Activated CD4-positive, alpha-beta T cell treated with anti-CD3 and anti-CD28 coated beads, Interleukin-2, amount 10 ng/mL, durations not matched to agents 24 days and 14 days (primary cell): ENCODE measurements around the gene IL12RB1. TPM values are rescaled to one million over a fixed set of nuclear protein-coding genes. Genes with fewer than 3 reads are reported as not detected.
A peak's percentile ranks its signal among the peaks of the same experiment; 100 is the strongest.

Experiments used
- DNase-seq: peaks from one replicate; pipeline ENCODE4 v3.0.0; 2022
- H3K27ac Mint-ChIP-seq: one replicate; pipeline ENCODE4 v1.8.0; 2022; ENCODE audit warnings: mild to moderate bottlenecking, mixed read lengths
- H3K27me3 Mint-ChIP-seq: one replicate; pipeline ENCODE4 v1.8.0; 2022; ENCODE audit warnings: mixed read lengths
- H3K36me3 Mint-ChIP-seq: one replicate; pipeline ENCODE4 v1.8.0; 2022; ENCODE audit warnings: low read depth, mild to moderate bottlenecking, mixed read lengths
- H3K4me1 Mint-ChIP-seq: one replicate; pipeline ENCODE4 v1.8.0; 2021; ENCODE audit warnings: mixed read lengths
- H3K4me3 Mint-ChIP-seq: one replicate; pipeline ENCODE4 v1.8.0; 2022; ENCODE audit warnings: mild to moderate bottlenecking, moderate library complexity, mixed read lengths
- H3K9me3 Mint-ChIP-seq: one replicate; pipeline ENCODE4 v1.8.0; 2021; ENCODE audit warnings: mixed read lengths
- intact Hi-C: fragments of 100-400 bp; cut with micrococcal nuclease; formaldehyde crosslinking; loops from one replicate; pipeline ENCODE4 v1.15.1; 2023
- total RNA-seq: library from RNA; stranded (reverse); gene quantifications from 2 replicates; pipeline ENCODE4 v1.2.3, GENCODE V29; 2022

IL12RB1 gene
- total RNA-seq, 1 donor from 2014 or later, result 38.8 TPM

- intact Hi-C loops, result no loop called here
- Mint-ChIP-seq H3K9me3 (no peaks in the 10 kb centered on the region), H3K4me1 (peaks cover 9% of the 10 kb centered on the region)
Observed at GRCh38 chr19:18060472-18060871, 26.3 kb downstream of the IL12RB1 start.

GRCh38 chr19:18059902-18060301 lies 26.8 kb downstream of the IL12RB1 start:
- H3K4me3 Mint-ChIP-seq, result no peak overlapping the region
- H3K27me3 Mint-ChIP-seq, result no peaks in the 10 kb centered on the region
- no peak overlapping the region for H3K27ac Mint-ChIP-seq
- intact Hi-C loops, result loop anchor here (2.0 kb wide), 2 partner anchors 15 to 121 kb away; no protein-coding TSS in a partner anchor
- peaks cover 9% of the 10 kb centered on the region for H3K4me1 Mint-ChIP-seq
- H3K9me3 Mint-ChIP-seq, result no peaks in the 10 kb centered on the region
- peaks cover 29% of the 10 kb centered on the region for H3K36me3 Mint-ChIP-seq
- DNase-seq, result no peak

More at GRCh38 chr19:18060472-18060871, 26.3 kb downstream of the IL12RB1 start:
- peaks cover 33% of the 10 kb centered on the region for H3K36me3 Mint-ChIP-seq
- H3K27ac Mint-ChIP-seq, result no peak overlapping the region
- no peak for DNase-seq
- no peak overlapping the region for H3K4me3 Mint-ChIP-seq
- no peaks in the 10 kb centered on the region for H3K27me3 Mint-ChIP-seq

GRCh38 chr19:18059297-18059696 lies 27.4 kb downstream of the IL12RB1 start:
- peak; percentile 60 for DNase-seq
- H3K4me3 Mint-ChIP-seq, result no peak overlapping the region
- H3K36me3 Mint-ChIP-seq, result peaks cover 24% of the 10 kb centered on the region
- peaks cover 9% of the 10 kb centered on the region for H3K4me1 Mint-ChIP-seq
- intact Hi-C loops, result loop anchor here (2.0 kb wide), 2 partner anchors 14 to 120 kb away; no protein-coding TSS in a partner anchor
- H3K27ac Mint-ChIP-seq, result no peak overlapping the region
- H3K9me3 Mint-ChIP-seq, result no peaks in the 10 kb centered on the region
- no peaks in the 10 kb centered on the region for H3K27me3 Mint-ChIP-seq

GRCh38 chr19:18058208-18059009 lies 28.3 kb downstream of the IL12RB1 start:
- peak overlapping the region; percentile 75 for H3K27ac Mint-ChIP-seq

GRCh38 chr19:18057557-18057956 lies 29.2 kb downstream of the IL12RB1 start:
- Mint-ChIP-seq H3K4me1 (peaks cover 14% of the 10 kb centered on the region), H3K36me3 (peaks cover 22% of the 10 kb centered on the region), H3K9me3 (no peaks in the 10 kb centered on the region), H3K27ac (peak overlapping the region; percentile 64), H3K4me3 (no peak overlapping the region), H3K27me3 (no peaks in the 10 kb centered on the region)
- intact Hi-C loops, result no loop called here
- no peak for DNase-seq

More at GRCh38 chr19:18058208-18059009, 28.3 kb downstream of the IL12RB1 start:
- H3K27me3 Mint-ChIP-seq, result no peaks in the 10 kb centered on the region
- H3K36me3 Mint-ChIP-seq, result peaks cover 24% of the 10 kb centered on the region
- H3K4me3 Mint-ChIP-seq, result peak overlapping the region; percentile 51
- intact Hi-C loops, result loop anchor here (1.0 to 2.0 kb wide), 3 partner anchors 14 to 120 kb away; no protein-coding TSS in a partner anchor
- H3K9me3 Mint-ChIP-seq, result no peaks in the 10 kb centered on the region
- peak; percentile 95 for DNase-seq
- peaks cover 13% of the 10 kb centered on the region for H3K4me1 Mint-ChIP-seq

- intact Hi-C loops, result no loop called here
- Mint-ChIP-seq H3K27ac (no peak overlapping the region), H3K4me3 (no peak overlapping the region), H3K4me1 (peaks cover 16% of the 10 kb centered on the region), H3K36me3 (peaks cover 15% of the 10 kb centered on the region), H3K9me3 (no peaks in the 10 kb centered on the region), H3K27me3 (no peaks in the 10 kb centered on the region)
- DNase-seq, result no peak
Observed at GRCh38 chr19:18055967-18056366, 30.8 kb downstream of the IL12RB1 start.

- no peak overlapping the region for H3K27ac Mint-ChIP-seq
- peaks cover 6% of the 10 kb centered on the region for H3K36me3 Mint-ChIP-seq
- intact Hi-C loops, result no loop called here
- H3K4me3 Mint-ChIP-seq, result no peak overlapping the region
- H3K9me3 Mint-ChIP-seq, result no peaks in the 10 kb centered on the region
- H3K4me1 Mint-ChIP-seq, result peaks cover 24% of the 10 kb centered on the region
- DNase-seq, result no peak
- no peaks in the 10 kb centered on the region for H3K27me3 Mint-ChIP-seq
Observed at GRCh38 chr19:18053576-18054219, 33.0 kb downstream of the IL12RB1 start.

GRCh38 chr19:18051887-18052286 lies 34.8 kb downstream of the IL12RB1 start:
- peaks cover 19% of the 10 kb centered on the region for H3K4me1 Mint-ChIP-seq
- no peak for DNase-seq

GRCh38 chr19:18049385-18049784 lies 37.3 kb downstream of the IL12RB1 start:
- intact Hi-C loops, result loop anchor here (5.0 kb wide), 1 partner anchor 43 kb away; no protein-coding TSS in a partner anchor
- DNase-seq, result no peak
- Mint-ChIP-seq H3K36me3 (peaks cover 5% of the 10 kb centered on the region), H3K27ac (no peak overlapping the region), H3K4me3 (no peak overlapping the region), H3K27me3 (no peaks in the 10 kb centered on the region), H3K4me1 (peaks cover 40% of the 10 kb centered on the region), H3K9me3 (no peaks in the 10 kb centered on the region)

More at GRCh38 chr19:18051887-18052286, 34.8 kb downstream of the IL12RB1 start:
- Mint-ChIP-seq H3K4me3 (no peak overlapping the region), H3K27ac (no peak overlapping the region), H3K36me3 (peaks cover 2% of the 10 kb centered on the region), H3K9me3 (no peaks in the 10 kb centered on the region), H3K27me3 (no peaks in the 10 kb centered on the region)
- intact Hi-C loops, result no loop called here

GRCh38 chr19:18046059-18046718 lies 40.5 kb downstream of the IL12RB1 start:
- Mint-ChIP-seq H3K4me1 (peaks cover 48% of the 10 kb centered on the region), H3K36me3 (peaks cover 6% of the 10 kb centered on the region), H3K9me3 (no peaks in the 10 kb centered on the region), H3K4me3 (peak overlapping the region; percentile 15), H3K27ac (peak overlapping the region; percentile 93), H3K27me3 (peaks cover 3% of the 10 kb centered on the region)
- DNase-seq, result no peak
- intact Hi-C loops, result loop anchor here (5.0 kb wide), 1 partner anchor 46 kb away; no protein-coding TSS in a partner anchor

- no peak for DNase-seq
- intact Hi-C loops, result loop anchor here (1.0 to 5.0 kb wide), 4 partner anchors 13 to 47 kb away; partner anchors contain the start of gene ARRDC2
- peaks cover 4% of the 10 kb centered on the region for H3K9me3 Mint-ChIP-seq
- peak overlapping the region; percentile 79 for H3K4me3 Mint-ChIP-seq
- peaks cover 8% of the 10 kb centered on the region for H3K36me3 Mint-ChIP-seq
- H3K4me1 Mint-ChIP-seq, result peaks cover 44% of the 10 kb centered on the region
- H3K27ac Mint-ChIP-seq, result peak overlapping the region; percentile 93
- H3K27me3 Mint-ChIP-seq, result peaks cover 3% of the 10 kb centered on the region
Observed at GRCh38 chr19:18045307-18046050, 41.3 kb downstream of the IL12RB1 start.

- peak overlapping the region; percentile 79 for H3K4me3 Mint-ChIP-seq
- peaks cover 4% of the 10 kb centered on the region for H3K9me3 Mint-ChIP-seq
- peak overlapping the region; percentile 93 for H3K27ac Mint-ChIP-seq
- peak; percentile 96 for DNase-seq
- H3K27me3 Mint-ChIP-seq, result peaks cover 3% of the 10 kb centered on the region
- intact Hi-C loops, result loop anchor here (1.0 to 5.0 kb wide), 4 partner anchors 14 to 47 kb away; partner anchors contain the start of gene ARRDC2
- peaks cover 8% of the 10 kb centered on the region for H3K36me3 Mint-ChIP-seq
- peaks cover 38% of the 10 kb centered on the region for H3K4me1 Mint-ChIP-seq
Observed at GRCh38 chr19:18044825-18045304, 41.9 kb downstream of the IL12RB1 start.

- Mint-ChIP-seq H3K27me3 (peaks cover 3% of the 10 kb centered on the region), H3K4me3 (peak overlapping the region; percentile 79)
Observed at GRCh38 chr19:18043676-18044075, 43.1 kb downstream of the IL12RB1 start.

More at GRCh38 chr19:18043676-18044075, 43.1 kb downstream of the IL12RB1 start:
- no peak for DNase-seq
- peaks cover 37% of the 10 kb centered on the region for H3K4me1 Mint-ChIP-seq
- intact Hi-C loops, result loop anchor here (2.0 kb wide), 1 partner anchor 15 kb away; no protein-coding TSS in a partner anchor
- peaks cover 8% of the 10 kb centered on the region for H3K36me3 Mint-ChIP-seq
- H3K9me3 Mint-ChIP-seq, result peaks cover 4% of the 10 kb centered on the region
- H3K27ac Mint-ChIP-seq, result peak overlapping the region; percentile 13
